Epithelial cell of esophagus (primary cell): ENCODE measurements around the gene FTCD.

Experiments used
- DNase-seq: peaks from one replicate; pipeline ENCODE4 v3.0.0; 2010; ENCODE audit warnings: low read depth
- H3K4me3 ChIP-seq: 2 replicates; pipeline ENCODE4 v1.5.1; 2011; ENCODE audit warnings: mild to moderate bottlenecking, low read length, control low read depth
- CTCF ChIP-seq: IDR thresholded peaks from 2 replicates; pipeline ENCODE4 v1.5.1; 2011; ENCODE audit warnings: low read depth, mild to moderate bottlenecking, low read length, control low read depth, inconsistent platforms; ENCODE audit not compliant: insufficient read depth; ENCODE audit errors: missing control alignments

The FTCD gene

GRCh38 chr21:46117586-46118315 is 37.6 kb downstream of the FTCD start:
- no peak for DNase-seq
- no peak for TF ChIP-seq CTCF
- no peak overlapping the region for H3K4me3 ChIP-seq

- no peak for DNase-seq
- H3K4me3 ChIP-seq, result no peak overlapping the region
- TF ChIP-seq CTCF, result no peak
Observed at GRCh38 chr21:46116776-46117585, 38.4 kb downstream of the FTCD start.

- DNase-seq, result no peak
- no peak for TF ChIP-seq CTCF
- H3K4me3 ChIP-seq, result no peak overlapping the region
Observed at GRCh38 chr21:46116189-46116775, 39.1 kb downstream of the FTCD start.

- no peak overlapping the region for H3K4me3 ChIP-seq
- TF ChIP-seq CTCF, result no peak
Observed at GRCh38 chr21:46115441-46116188, 39.8 kb downstream of the FTCD start.

GRCh38 chr21:46114963-46115362 is 40.4 kb downstream of the FTCD start:
- TF ChIP-seq CTCF, result no peak
- no peak for DNase-seq
- H3K4me3 ChIP-seq, result no peak overlapping the region

More at GRCh38 chr21:46115441-46116188, 39.8 kb downstream of the FTCD start:
- no peak for DNase-seq

- DNase-seq, result no peak
- no peak overlapping the region for H3K4me3 ChIP-seq
- no peak for TF ChIP-seq CTCF
Observed at GRCh38 chr21:46113497-46114176, 41.7 kb downstream of the FTCD start.
